Hematopoietic multipotent progenitor cell treated with erythropoietin and hydrocortisone succinate and interleukin-3 and kit ligand, for 4 days (in vitro differentiated cells): Measurements from ENCODE around the gene ITFG1.
"Not testable (repeated sequence)": the region's sequence is repeated elsewhere in the genome, so short reads cannot be mapped to it uniquely, and the experiment has no call there.

ENCODE experiments used
- DNase-seq: peaks from one replicate; pipeline ENCODE4 v3.0.0-alpha.2; 2015

Gene ITFG1

DNA sequence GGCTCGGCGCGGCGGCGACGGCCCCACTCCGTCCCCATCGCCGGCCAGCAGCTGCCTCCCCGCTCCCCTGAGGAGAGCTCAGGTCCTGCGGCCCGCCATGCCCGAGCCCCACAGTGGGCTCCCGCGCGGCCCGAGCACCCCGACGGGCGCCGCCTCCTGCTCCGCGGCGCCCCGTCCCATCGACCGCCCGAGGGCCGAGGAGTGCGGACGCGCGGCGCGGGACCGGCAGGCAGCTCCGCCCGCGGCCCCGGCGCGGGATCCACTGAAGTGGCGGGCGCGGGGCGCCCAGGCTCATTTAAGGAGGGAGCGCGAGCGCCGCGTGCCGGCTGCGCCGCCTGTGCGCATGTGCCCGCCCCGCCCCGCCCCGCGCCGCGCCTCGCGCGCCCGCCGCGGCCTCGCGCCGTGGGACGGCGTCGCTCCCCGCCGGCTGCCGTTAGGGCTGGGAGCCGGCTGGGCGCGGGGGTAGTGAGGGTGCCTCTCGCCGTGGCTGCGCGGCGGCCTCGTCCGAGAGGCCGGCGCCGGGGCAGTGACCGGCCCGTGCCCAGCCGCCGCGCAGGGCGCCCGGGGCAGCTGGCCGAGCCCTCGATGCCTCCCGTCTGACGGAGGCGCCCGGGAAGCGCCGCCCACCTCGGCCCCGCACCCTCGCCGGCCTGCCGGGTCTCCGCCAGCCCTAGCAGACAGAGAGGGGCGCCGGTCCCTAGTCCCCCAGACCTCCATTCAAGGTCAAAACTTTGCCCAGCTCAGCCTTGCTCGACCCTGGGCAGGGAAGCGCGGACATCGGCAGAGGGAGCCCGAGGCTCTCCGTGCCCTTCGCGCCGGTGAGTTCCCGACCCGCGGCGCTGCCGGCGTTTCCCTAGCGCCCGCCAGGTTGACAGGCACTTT is 316.9 kb downstream of the ITFG1 start, which contains the start of gene NETO2:
Gene NETO2, minus strand, starts transcription at position 269 of the 882 bp plus-strand sequence. CDS start 333 bp downstream, outside the sequence.
- DNase-seq, result peak; percentile 76

GRCh38 chr16:47142821-47143676 is 317.8 kb downstream of the ITFG1 start:
- peak; percentile 80 for DNase-seq

DNA sequence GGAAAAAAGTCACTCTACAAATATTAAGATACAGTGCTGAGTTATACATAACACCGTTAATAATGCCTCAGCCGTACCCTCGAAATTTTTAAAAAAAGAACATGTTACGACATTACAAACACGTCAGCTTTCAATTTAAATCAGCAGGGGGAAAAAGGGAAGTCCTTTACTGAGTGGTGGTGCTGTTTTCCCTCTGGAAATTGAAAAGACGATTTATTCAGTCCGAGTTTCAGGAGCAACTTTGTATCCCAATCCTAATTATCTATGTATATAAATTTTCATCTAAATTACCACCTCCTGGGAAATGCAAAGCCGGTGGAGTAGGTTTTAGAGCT is 318.4 kb downstream of the ITFG1 start:
- DNase-seq, result peak; percentile 65

DNA sequence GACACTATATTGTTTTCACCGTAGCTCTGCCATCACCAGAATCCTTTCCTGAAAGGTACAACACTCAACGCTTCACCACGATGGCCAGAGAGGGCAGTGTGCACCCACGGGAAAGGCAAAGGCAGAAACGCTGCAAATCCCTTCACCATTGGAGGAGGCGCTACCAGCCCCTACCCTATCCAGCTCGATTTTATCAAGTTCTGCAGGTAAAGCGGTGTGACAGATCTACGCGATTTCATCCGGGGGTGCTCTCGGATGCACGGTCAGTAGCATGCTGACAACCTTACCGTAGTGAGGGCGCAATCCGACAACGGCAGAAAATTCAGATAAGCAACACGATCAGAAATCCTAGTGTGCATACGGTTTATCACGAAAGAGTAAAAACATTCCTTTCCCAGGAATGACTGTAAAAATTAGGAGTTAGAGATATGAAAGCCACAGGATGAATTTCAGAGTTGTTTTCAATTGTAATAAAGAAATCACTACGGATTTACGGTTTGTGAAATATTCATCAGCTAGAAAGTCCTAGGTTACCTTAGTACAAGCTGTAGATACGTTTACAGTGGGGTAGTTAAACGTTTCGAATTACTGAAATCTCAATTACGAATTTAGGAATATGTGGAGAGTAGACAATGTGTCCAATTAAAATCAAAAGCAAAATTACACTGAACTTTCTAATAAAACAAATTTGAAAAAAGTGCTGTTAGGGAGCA is 318.9 kb downstream of the ITFG1 start:
- peak; percentile 91 for DNase-seq

- no peak for DNase-seq
Measured at GRCh38 chr16:47140686-47141085, 320.2 kb downstream of the ITFG1 start.

DNA sequence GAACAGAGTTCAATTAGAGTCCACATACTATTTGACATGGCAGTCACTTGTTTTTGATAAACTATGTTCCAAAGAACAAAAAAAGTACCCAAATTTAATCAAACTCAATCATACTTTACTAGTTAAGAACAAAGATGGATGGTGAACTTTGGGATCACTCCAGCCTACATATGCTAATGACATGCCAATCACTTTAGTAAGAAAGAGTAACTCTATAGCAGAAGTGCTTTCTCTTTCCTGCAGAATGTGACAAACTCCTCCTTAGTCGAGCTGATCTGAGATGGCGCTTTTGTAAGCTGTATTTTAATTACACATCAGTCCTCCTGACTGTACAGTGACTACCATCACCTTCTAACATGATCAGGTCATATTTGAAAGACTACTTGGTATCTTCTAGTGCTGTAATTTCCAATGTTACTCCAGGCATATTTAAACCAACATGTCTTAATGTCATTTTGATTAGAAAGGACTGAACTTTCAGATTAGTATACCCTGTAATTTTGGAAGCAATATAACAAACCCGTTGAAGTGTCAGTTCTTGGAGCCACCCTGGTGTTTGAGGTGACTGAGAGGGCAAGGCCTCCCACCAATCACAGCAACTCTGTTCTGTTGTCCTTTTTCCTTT is 321.2 kb downstream of the ITFG1 start:
- DNase-seq, result no peak

- DNase-seq, result not testable (repeated sequence)
Measured at GRCh38 chr16:47137925-47138324, 322.9 kb downstream of the ITFG1 start.

- DNase-seq, result peak; percentile 26
Measured at GRCh38 chr16:47136099-47136842, 324.6 kb downstream of the ITFG1 start.

DNA sequence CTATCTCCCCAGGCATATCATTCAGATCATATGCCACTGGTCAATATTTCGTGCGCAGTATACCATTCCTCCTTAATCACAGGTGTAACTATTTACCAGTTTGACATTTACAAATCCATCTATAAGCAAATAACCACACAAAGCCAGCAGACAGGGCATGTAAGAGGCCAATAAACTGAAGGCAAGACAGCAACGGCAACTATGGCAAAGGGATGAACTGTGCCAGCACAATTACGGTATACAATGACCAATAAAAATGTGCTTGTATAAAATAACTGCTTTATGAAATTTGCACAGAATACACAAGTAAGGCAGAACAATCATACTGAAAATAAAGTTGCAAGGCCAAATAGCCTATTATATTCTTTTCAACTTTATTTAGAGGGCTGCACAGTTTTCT is 326.3 kb downstream of the ITFG1 start:
- DNase-seq, result no peak

GRCh38 chr16:47132308-47132707 is 328.6 kb downstream of the ITFG1 start:
- peak; percentile 48 for DNase-seq

GRCh38 chr16:47129755-47130435 is 331.0 kb downstream of the ITFG1 start:
- DNase-seq, result no peak

DNA sequence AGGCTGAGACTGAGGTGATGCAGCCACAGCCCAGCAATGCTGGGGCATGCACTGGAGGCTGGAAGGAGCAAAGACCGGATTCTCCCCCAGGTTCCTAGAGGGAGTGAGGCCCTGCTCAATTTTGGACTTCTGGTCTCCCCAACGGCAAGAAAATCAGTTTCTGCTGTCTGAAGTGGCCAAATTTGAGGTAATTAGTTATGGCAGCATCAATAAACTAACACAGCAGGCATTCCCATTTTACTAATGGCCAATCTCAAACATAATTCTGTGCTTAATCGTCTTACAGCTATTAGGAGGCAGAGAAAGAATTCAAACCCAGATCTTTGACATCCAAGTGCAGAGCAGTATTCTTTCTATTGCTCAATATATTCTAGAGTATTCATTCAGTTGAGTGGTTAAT is 333.3 kb downstream of the ITFG1 start:
- DNase-seq, result no peak

DNA sequence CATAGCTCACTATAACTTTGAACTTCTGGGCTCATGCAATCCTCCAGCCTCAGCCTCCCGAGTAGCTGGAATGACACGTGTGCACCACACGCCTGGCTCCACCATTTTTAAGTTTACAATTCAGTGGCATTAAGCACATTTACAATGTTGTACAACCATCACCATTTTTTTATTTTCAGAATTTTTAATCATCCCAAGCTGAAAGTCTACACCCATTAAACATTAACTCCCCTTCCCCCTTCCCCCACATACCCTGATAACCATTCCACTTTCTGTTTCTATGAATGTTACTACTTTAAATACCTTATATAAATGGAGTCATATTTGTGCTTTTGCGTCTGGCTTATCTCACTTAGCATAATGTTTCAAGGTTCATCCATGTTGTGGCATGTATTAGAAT is 335.1 kb downstream of the ITFG1 start:
- no peak for DNase-seq

- DNase-seq, result no peak
Measured at GRCh38 chr16:47113130-47113529, 347.7 kb downstream of the ITFG1 start.

GRCh38 chr16:47110939-47111338 is 349.9 kb downstream of the ITFG1 start:
- DNase-seq, result peak; percentile 20

- no peak for DNase-seq
Measured at GRCh38 chr16:47109361-47109760, 351.5 kb downstream of the ITFG1 start.
